ENCODE measurements around the gene ZNF426. TPM values are rescaled to one million over a fixed set of nuclear protein-coding genes. Genes with fewer than 3 reads are reported as not detected.

Gene ZNF426
- total RNA-seq, 4 donors from 2014 or later = 3.2 to 4.8 (median 3.8) TPM

DNA sequence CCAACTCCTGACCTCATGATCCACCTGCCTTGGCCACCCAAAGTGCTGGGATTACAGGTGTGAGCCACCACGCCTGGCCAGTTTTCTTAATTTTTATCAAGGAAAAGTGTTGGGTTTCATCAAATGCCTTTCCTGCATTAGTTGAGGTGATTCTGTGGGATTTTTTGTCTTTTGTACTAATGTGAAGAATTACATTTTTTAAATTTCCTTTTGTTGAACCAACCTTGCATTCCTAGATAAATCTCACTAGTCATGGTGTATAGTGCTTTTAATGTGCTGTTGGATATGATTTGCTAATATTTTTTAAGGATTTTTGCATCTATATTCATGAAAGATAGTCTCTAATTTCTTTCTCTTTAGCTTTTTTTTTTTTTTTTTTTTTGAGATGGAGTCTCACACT lies 37.6 kb downstream of the ZNF426 start:
- no peak for DNase-seq
- H3K36me3 ChIP-seq = no peaks in the 10 kb centered on the region
- intact Hi-C loops (cut with DNase I; ENCODE audit: low total_unique reads) = no loop called here

DNA sequence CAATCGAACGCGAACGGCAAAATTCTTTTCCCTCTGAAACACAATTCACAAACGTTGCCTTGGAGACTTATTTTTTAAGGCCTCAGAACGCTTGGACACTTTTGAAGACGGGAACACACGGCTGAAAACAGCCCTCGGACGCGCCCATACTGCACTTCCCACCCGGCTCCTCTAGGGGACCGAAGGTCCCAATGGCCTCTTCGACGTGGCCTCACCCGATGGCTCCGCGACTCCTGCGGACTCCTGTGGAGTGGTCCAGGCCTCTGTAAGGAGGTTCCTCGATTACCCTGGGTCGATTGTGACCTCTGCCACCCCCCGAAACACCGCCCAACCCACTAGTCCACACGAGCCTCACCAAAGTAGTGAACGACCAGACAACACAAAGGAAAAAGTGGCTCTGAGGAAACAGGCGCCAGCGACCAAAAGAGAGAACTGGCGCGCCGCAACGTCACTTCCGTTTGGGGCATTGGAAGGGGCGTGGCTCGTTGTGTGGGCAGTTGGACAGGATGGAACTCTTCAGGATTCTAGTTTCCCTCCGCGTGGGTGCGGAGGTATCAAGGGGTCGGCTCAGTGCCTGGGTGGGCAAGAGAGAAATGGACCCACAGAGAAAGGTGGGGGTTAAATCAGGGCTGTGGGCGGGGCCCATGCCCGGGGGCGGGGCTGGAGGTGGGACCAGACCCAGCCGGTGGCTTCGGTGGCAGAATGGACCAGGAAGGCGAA lies 40.1 kb downstream of the ZNF426 start, which contains the start of gene ZNF560:
TSS of gene ZNF560 (minus strand) at position 434 of the 720 bp plus-strand sequence. CDS start 23,303 bp downstream, outside the sequence.
- H3K27me3 ChIP-seq = no peaks in the 10 kb centered on the region
- no peak within 1 kb of the TSS for H3K4me3 ChIP-seq
- intact Hi-C loops (cut with DNase I; ENCODE audit: low total_unique reads) = no loop called here
- H3K4me1 ChIP-seq = no peaks in the 10 kb centered on the region
- no peak for TF ChIP-seq POLR2A (IDR thresholded peaks at IDR 0.05)
- TF ChIP-seq, protein P1, sequence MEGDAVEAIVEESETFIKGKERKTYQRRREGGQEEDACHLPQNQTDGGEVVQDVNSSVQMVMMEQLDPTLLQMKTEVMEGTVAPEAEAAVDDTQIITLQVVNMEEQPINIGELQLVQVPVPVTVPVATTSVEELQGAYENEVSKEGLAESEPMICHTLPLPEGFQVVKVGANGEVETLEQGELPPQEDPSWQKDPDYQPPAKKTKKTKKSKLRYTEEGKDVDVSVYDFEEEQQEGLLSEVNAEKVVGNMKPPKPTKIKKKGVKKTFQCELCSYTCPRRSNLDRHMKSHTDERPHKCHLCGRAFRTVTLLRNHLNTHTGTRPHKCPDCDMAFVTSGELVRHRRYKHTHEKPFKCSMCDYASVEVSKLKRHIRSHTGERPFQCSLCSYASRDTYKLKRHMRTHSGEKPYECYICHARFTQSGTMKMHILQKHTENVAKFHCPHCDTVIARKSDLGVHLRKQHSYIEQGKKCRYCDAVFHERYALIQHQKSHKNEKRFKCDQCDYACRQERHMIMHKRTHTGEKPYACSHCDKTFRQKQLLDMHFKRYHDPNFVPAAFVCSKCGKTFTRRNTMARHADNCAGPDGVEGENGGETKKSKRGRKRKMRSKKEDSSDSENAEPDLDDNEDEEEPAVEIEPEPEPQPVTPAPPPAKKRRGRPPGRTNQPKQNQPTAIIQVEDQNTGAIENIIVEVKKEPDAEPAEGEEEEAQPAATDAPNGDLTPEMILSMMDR (IDR thresholded peaks at IDR 0.05 in 4 of 5, conservative IDR thresholded peaks at IDR 0.05 in 1 of 5) = no peak
- H3K36me3 ChIP-seq = no peaks in the 10 kb centered on the region
- DNase-seq (no peak), ATAC-seq (no peak)
- peaks cover 0 to 18% (median 0%) of the 10 kb centered on the region in 3 donors for H3K9me3 ChIP-seq
- no peak within 1 kb of the TSS for H3K27ac ChIP-seq
- in situ Hi-C loops (cut with MboI; ENCODE audit: low sequenced_read_pairs in 4 of 4) = no loop called here

More for the DNA sequence above, 37.6 kb downstream of the ZNF426 start:
- no peak for TF ChIP-seq POLR2A (IDR thresholded peaks at IDR 0.05)
- TF ChIP-seq, protein P1 (IDR thresholded peaks at IDR 0.05 in 4 of 5, conservative IDR thresholded peaks at IDR 0.05 in 1 of 5) = no peak
- H3K4me3 ChIP-seq = no peak overlapping the region
- peaks cover 0 to 14% (median 0%) of the 10 kb centered on the region in 3 donors for H3K9me3 ChIP-seq
- no peaks in the 10 kb centered on the region for H3K27me3 ChIP-seq
- in situ Hi-C loops (cut with MboI; ENCODE audit: low sequenced_read_pairs in 4 of 4) = no loop called here
- ATAC-seq = no peak
- H3K27ac ChIP-seq = no peak overlapping the region
- H3K4me1 ChIP-seq = no peaks in the 10 kb centered on the region

DNA sequence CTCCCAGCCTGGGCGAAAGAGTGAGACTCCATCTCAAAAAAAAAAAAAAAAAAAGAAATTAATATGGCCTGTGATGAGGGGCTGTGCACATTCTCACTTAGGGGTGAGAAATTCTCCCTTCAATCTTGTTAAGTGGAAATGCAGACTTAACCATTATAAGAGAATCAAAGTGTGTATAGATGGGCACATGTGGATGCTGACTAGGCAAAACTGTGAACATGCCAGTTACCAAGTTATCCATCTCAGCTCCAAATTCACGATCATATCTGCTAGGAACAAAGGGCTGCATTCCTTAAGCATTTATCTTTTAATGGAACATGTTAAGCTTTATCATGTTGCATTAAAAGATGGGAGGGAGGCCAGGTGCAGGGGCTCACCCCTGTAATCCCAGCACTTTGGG lies 44.3 kb downstream of the ZNF426 start:
- H3K4me1 ChIP-seq = no peaks in the 10 kb centered on the region
- intact Hi-C loops (cut with DNase I; ENCODE audit: low total_unique reads) = no loop called here
- no peak for ATAC-seq
- no peak overlapping the region for H3K4me3 ChIP-seq
- in situ Hi-C loops (cut with MboI; ENCODE audit: low sequenced_read_pairs in 4 of 4) = no loop called here
- peaks cover 0 to 17% (median 0%) of the 10 kb centered on the region in 3 donors for H3K9me3 ChIP-seq
- H3K27ac ChIP-seq = no peak overlapping the region
- no peak for TF ChIP-seq POLR2A (IDR thresholded peaks at IDR 0.05)
- TF ChIP-seq, protein P1 (IDR thresholded peaks at IDR 0.05 in 4 of 5, conservative IDR thresholded peaks at IDR 0.05 in 1 of 5) = no peak
- no peaks in the 10 kb centered on the region for H3K27me3 ChIP-seq
- DNase-seq = no peak
- H3K36me3 ChIP-seq = no peaks in the 10 kb centered on the region

DNA sequence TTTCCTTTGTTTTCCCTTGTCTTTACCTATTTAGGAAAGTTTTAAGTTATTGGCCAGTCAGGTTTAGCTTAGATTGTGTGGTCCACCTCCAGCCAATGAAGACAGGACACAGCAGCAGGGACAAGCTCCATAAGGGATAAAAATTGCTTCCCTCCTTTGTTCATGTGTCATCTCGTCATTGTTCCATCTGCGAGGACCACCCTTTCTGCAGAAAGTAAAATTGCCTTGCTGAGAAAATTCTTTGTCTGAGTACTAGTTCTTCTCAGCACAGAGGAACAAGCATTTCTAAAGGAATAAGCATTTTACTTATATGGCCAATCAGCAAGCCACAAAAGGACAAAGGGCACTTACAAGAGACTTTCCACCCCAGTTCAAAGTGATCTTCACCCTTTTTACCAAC lies 51.4 kb downstream of the ZNF426 start:
- Histone ChIP-seq H3K4me1 (no peaks in the 10 kb centered on the region), H3K27ac (no peak overlapping the region), H3K4me3 (no peak overlapping the region), H3K36me3 (no peaks in the 10 kb centered on the region), H3K9me3 (peaks cover 0 to 7% (median 0%) of the 10 kb centered on the region in 3 donors), H3K27me3 (no peaks in the 10 kb centered on the region)
- TF ChIP-seq POLR2A (IDR thresholded peaks at IDR 0.05) = no peak
- TF ChIP-seq, protein P1 (IDR thresholded peaks at IDR 0.05 in 4 of 5, conservative IDR thresholded peaks at IDR 0.05 in 1 of 5) = no peak
- intact Hi-C loops (cut with DNase I; ENCODE audit: low total_unique reads) = no loop called here
- in situ Hi-C loops (cut with MboI; ENCODE audit: low sequenced_read_pairs in 4 of 4) = no loop called here
- DNase-seq = no peak
- ATAC-seq = no peak

Measured in gastrocnemius medialis (tissue), 4 donors.